ENCODE measurements around the gene CRX.
"Not testable (repeated sequence)": the region's sequence is repeated elsewhere in the genome, so short reads cannot be mapped to it uniquely, and the experiment has no call there.

Gene CRX

DNA sequence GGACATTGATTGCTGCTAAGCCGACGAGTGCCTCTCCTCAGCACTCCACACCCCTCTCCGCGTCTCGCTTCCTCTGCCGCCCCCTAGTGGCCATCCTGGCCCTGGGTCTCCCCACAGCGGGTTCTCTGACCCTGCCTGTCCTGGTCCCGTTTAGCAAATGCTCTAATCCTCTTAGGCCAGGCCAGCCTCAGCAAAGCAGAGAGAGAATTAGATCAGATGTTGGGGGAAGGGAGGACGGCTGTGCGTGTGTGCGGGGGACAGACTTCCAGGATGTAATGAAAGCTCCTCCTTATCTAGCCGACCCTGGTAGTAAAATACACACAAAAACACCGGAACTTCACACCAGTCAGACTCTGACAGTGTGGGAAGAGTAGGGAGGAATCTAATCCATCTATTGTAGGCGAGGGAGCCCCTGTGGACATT is 41.8 kb downstream of the CRX start:
- H3K4me3 ChIP-seq (ENCODE audit: low read length), result no peak overlapping the region
- DNase-seq (ENCODE audit: low read depth), result peak; percentile 56
- TF ChIP-seq, protein P1, sequence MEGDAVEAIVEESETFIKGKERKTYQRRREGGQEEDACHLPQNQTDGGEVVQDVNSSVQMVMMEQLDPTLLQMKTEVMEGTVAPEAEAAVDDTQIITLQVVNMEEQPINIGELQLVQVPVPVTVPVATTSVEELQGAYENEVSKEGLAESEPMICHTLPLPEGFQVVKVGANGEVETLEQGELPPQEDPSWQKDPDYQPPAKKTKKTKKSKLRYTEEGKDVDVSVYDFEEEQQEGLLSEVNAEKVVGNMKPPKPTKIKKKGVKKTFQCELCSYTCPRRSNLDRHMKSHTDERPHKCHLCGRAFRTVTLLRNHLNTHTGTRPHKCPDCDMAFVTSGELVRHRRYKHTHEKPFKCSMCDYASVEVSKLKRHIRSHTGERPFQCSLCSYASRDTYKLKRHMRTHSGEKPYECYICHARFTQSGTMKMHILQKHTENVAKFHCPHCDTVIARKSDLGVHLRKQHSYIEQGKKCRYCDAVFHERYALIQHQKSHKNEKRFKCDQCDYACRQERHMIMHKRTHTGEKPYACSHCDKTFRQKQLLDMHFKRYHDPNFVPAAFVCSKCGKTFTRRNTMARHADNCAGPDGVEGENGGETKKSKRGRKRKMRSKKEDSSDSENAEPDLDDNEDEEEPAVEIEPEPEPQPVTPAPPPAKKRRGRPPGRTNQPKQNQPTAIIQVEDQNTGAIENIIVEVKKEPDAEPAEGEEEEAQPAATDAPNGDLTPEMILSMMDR (conservative IDR thresholded peaks at IDR 0.05; ENCODE audit: low read length), result peak; percentile 89

DNA sequence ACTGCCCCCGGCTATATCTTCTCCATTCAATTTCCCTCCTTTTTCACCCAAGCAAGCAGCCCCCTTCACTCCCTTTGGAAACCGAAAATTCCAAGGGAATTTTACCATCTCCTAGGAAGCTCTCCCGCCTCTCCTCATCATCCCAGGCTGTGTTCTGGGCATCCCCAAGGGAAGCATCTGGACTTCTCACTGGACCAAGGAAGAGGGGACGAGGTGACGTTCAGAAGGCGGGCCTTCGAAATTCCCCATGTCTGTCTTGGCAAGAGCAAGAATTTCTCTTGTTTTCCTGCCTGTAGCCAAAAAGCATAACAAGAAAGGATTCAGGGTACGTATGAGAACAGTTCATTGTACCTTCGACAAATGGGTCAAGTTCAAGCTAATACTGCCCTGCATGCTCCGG is 43.4 kb downstream of the CRX start:
- no peak overlapping the region for H3K4me3 ChIP-seq (ENCODE audit: low read length)
- no peak for DNase-seq (ENCODE audit: low read depth)
- TF ChIP-seq, protein P1 (conservative IDR thresholded peaks at IDR 0.05; ENCODE audit: low read length), result no peak

DNA sequence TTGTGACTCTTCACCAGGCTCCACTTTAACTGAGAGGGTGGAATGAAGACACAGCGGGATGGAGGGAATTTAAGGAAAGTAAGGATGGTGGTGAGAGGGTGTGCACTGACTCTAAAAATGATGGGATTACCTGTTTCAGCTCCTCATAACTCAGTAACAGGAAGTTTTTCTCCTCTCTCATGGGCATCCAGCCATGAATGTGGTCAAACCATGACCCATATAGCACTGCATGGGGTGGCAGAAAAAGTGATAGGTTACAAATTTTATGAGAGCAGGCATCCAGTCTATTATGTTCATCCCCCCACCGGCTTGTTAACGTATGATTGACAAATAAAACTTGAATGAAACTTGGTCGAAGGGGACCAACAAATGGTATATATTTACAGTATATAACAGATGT is 57.2 kb downstream of the CRX start:
- no peak overlapping the region for H3K4me3 ChIP-seq (ENCODE audit: low read length)
- DNase-seq (ENCODE audit: low read depth), result no peak
- TF ChIP-seq, protein P1 (conservative IDR thresholded peaks at IDR 0.05; ENCODE audit: low read length), result no peak

DNA sequence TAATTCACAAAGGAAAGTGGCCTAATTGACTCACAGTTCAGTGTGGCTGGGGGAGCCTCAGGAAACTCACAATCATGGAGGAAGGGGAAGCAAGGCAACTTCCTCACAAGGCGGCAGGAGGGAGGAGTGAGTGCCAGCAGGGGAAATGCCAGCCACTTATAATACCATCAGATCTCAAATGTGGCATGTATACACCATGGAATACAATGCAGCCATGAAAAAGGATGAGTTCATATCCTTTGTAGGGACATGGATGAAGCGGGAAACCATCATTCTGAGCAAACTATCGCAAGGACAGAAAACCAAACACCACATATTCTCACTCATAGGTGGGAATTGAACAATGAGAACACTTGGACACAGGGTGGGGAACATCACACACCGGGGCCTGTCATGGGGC is 57.6 kb downstream of the CRX start:
- not testable (repeated sequence) for DNase-seq (ENCODE audit: low read depth); H3K4me3 ChIP-seq (ENCODE audit: low read length)

DNA sequence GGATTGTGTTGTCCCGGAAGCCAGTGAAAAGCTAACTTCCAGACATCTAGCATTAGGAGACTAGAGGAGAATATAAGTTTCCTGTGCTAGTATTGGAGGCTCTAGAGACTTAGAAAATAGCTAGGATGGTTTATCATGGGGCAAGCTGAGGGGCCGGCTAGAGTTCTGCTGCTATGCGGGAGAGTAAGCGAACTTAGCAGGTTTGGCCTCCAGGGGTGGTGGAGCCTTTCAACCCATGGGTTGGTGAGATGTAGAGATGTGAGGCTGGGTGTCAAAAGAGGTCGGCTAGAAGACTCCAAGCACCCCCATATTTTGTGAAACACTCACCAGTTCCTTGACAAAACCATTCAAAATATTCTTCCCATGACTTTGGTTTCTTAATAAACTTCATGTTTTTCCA is 60.0 kb downstream of the CRX start:
- TF ChIP-seq, protein P1 (conservative IDR thresholded peaks at IDR 0.05; ENCODE audit: low read length), result no peak
- DNase-seq (ENCODE audit: low read depth), result no peak
- no peak overlapping the region for H3K4me3 ChIP-seq (ENCODE audit: low read length)

DNA sequence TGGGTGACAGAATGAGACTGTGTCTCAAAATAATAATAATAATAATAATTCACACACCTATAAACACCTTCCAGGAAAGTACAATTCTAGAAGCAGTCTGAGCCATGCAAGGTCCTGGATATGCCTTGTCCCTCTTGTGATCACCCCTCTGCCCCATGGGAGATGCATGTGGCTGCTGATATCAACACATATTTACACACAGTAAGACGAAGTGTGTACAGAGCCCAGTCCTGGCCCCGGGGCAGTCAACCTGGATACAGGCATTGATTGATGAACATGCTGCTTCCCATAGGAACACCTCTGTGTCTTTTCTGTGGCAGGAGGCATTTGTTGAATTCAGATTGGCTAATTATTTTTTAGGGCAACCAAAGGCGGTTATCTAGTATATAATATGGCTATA is 61.2 kb downstream of the CRX start:
- TF ChIP-seq, protein P1 (conservative IDR thresholded peaks at IDR 0.05; ENCODE audit: low read length), result no peak
- H3K4me3 ChIP-seq (ENCODE audit: low read length), result no peak overlapping the region
- DNase-seq (ENCODE audit: low read depth), result no peak

DNA sequence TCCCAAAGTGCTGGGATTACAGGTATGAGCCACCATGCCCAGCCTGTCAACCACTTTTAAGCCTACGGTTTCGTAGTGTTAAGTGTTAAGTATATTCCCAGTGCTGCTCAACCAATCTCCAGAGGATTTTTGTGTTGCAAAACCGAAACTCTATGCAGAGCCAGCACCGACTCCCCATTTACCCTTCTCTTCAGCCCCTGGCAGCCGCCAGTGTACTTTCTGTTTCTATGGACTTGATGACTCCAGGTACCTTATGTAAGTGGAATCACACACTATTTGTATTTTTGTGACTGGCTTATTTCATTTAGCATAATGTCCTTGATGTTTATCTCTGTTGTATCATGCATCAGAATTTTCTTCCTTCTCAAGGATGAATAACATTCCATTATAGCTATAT is 63.3 kb downstream of the CRX start:
- DNase-seq (ENCODE audit: low read depth), result no peak
- H3K4me3 ChIP-seq (ENCODE audit: low read length), result no peak overlapping the region
- TF ChIP-seq, protein P1 (conservative IDR thresholded peaks at IDR 0.05; ENCODE audit: low read length), result no peak

DNA sequence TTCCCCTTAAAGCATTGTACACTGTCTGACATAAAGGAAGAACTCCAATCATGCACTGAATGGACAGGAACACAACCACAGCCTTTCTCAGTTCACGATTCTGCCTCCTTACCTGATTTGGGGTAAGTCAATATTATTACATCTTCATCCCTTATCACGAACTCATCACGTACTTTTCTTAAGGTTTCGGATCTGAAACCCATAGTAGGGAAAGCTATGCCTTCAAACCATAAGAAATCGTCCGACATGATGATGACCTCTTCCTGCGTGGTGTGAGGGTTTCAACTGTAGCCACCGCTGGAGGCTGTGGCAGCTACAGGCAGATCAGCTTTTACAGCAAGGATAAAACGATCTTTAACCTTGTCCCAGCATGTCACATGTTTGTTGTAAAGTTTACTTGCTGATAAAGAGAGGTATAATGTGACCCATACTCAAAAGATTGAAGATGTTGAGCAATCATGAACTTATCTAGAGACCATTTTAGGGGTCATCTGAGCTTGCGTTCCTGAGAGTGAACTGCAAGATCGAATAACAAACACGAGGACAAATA is 64.3 kb downstream of the CRX start, which contains the start of gene SULT2A1:
TSS of gene SULT2A1 (minus strand) at position 306 of the 550 bp plus-strand sequence. CDS start at position 248, 58 bp downstream.
- DNase-seq (ENCODE audit: low read depth), result no peak
- TF ChIP-seq, protein P1 (conservative IDR thresholded peaks at IDR 0.05; ENCODE audit: low read length), result no peak
- H3K4me3 ChIP-seq (ENCODE audit: low read length), result no peak within 1 kb of the TSS

All from AG10803 (cell line).